ENCODE results near the gene TADA2B. TPM values are rescaled to one million over a fixed set of nuclear protein-coding genes. Genes with fewer than 3 reads are reported as not detected.

TADA2B gene
- total RNA-seq, 1 experiment from 2014 or later: 15.2 TPM

DNA sequence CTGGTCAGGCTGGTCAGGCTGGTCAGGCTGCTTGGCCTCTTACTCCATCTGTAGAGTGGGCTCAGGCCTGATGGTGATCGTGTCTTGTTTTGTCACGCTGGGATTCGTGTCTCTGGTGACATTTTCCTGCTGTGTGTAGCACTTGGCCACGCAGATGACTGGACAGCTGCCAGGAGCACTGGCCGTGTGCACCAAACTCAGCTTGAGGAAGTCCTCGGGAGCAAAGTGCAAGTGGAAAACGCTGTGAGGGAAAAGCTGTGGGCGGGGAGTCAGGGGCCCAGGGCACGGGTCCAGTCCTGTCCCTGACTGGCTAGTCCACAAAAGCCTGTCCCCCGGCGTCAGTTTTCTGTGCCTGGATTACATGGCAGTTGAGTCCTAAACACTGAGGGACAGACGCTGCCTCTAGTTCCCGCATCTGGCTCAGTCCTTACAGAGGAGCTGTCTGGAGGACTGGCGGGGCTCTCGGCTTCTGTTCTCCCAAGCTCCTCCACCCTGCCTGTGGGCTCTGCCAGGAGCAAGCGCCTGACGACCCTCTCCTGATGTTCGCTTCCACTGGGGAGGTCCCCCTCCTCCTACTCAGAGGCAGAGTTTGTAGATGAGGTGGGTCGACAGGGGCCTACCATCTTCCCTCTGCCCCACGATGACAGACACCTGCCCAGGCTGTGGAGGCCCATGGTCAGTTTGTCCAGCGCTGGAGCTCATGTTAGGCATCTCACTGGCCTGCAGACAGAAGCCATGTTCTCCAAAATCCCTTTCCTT is 60.6 kb downstream of the TADA2B start:
- intact Hi-C loops (cut with micrococcal nuclease; ENCODE audit: unreplicated experiment): no loop called here
- TF ChIP-seq, protein P1, sequence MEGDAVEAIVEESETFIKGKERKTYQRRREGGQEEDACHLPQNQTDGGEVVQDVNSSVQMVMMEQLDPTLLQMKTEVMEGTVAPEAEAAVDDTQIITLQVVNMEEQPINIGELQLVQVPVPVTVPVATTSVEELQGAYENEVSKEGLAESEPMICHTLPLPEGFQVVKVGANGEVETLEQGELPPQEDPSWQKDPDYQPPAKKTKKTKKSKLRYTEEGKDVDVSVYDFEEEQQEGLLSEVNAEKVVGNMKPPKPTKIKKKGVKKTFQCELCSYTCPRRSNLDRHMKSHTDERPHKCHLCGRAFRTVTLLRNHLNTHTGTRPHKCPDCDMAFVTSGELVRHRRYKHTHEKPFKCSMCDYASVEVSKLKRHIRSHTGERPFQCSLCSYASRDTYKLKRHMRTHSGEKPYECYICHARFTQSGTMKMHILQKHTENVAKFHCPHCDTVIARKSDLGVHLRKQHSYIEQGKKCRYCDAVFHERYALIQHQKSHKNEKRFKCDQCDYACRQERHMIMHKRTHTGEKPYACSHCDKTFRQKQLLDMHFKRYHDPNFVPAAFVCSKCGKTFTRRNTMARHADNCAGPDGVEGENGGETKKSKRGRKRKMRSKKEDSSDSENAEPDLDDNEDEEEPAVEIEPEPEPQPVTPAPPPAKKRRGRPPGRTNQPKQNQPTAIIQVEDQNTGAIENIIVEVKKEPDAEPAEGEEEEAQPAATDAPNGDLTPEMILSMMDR (conservative IDR thresholded peaks at IDR 0.05; ENCODE audit: low read depth, low read length): no peak
- TF ChIP-seq EZH2 (IDR thresholded peaks at IDR 0.05; ENCODE audit: borderline replicate concordance, low read depth, low read length, poor library complexity, severe bottlenecking): no peak
- Histone ChIP-seq H3K27me3 (replicated peaks; ENCODE audit: insufficient read depth, low read depth, low read length, poor library complexity) (no peaks in the 10 kb centered on the region), H3K4me3 (ENCODE audit: low read depth, low read length, poor library complexity, severe bottlenecking) (peak overlapping the region; percentile 67), H3K4me1 (ENCODE audit: insufficient read depth, low read length, poor library complexity, severe bottlenecking) (peaks cover 14% of the 10 kb centered on the region), H3K36me3 (ENCODE audit: insufficient read depth, low read length, poor library complexity, severe bottlenecking) (no peaks in the 10 kb centered on the region), H3K9me3 (ENCODE audit: low read depth, low read length, poor library complexity, severe bottlenecking) (no peaks in the 10 kb centered on the region), H3K27ac (ENCODE audit: low read depth, low read length, poor library complexity, severe bottlenecking) (no peak overlapping the region)
- no TSS peak for BruUV-seq (replicated peaks)
- no peak for DNase-seq (ENCODE audit: low spot score)
- ChIA-PET POLR2A (ENCODE audit: low non-redundant PET) (no interaction called here), CTCF (interaction anchor here (0.8 kb wide), 1 partner anchor 61 kb away, joined by 3 read pairs; a partner anchor contains a TSS)

DNA sequence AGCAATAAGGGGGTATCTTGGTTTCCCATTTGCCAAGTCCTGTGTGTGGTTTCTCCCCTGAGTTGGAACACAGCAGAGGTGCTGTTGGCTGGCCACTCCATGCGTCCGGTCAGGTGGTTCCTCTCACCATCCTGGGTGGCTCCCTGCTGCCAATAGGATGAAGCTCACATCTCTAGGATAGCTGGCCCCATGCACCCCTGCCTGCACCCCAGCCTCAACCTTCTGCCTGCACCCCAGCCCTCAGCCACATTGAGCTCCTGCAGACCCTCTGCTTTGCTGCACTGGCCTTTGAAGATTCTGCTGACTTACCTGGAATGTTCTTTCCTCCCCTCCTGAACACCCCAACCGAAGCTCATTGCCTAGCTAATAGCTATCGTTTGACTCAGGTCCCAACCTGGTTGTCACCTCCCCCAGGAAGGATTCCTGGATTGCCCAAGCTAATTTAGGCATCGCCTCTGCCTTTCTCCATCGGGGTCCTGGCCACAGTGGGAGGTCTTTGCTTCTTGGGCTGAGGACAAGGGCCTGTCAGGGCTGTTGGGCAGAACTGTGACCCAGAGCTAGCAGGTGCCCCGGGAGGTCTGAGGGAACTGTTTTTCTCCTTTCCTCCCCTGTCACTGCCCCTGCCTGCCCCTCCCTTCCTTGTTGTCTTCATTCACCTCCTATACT is 61.3 kb downstream of the TADA2B start:
- no TSS peak for BruUV-seq (replicated peaks)
- Histone ChIP-seq H3K27me3 (replicated peaks; ENCODE audit: insufficient read depth, low read depth, low read length, poor library complexity) (no peaks in the 10 kb centered on the region), H3K9me3 (ENCODE audit: low read depth, low read length, poor library complexity, severe bottlenecking) (no peaks in the 10 kb centered on the region), H3K4me1 (ENCODE audit: insufficient read depth, low read length, poor library complexity, severe bottlenecking) (peaks cover 14% of the 10 kb centered on the region), H3K27ac (ENCODE audit: low read depth, low read length, poor library complexity, severe bottlenecking) (no peak overlapping the region), H3K4me3 (ENCODE audit: low read depth, low read length, poor library complexity, severe bottlenecking) (no peak overlapping the region), H3K36me3 (ENCODE audit: insufficient read depth, low read length, poor library complexity, severe bottlenecking) (no peaks in the 10 kb centered on the region)
- CTCF ChIA-PET: interaction anchor here (0.8 kb wide), 1 partner anchor 62 kb away, joined by 3 read pairs; a partner anchor contains a TSS
- POLR2A ChIA-PET (ENCODE audit: low non-redundant PET): no interaction called here
- intact Hi-C loops (cut with micrococcal nuclease; ENCODE audit: unreplicated experiment): no loop called here
- no peak for DNase-seq (ENCODE audit: low spot score)
- TF ChIP-seq EZH2 (IDR thresholded peaks at IDR 0.05; ENCODE audit: borderline replicate concordance, low read depth, low read length, poor library complexity, severe bottlenecking): no peak
- TF ChIP-seq, protein P1 (conservative IDR thresholded peaks at IDR 0.05; ENCODE audit: low read depth, low read length): no peak

DNA sequence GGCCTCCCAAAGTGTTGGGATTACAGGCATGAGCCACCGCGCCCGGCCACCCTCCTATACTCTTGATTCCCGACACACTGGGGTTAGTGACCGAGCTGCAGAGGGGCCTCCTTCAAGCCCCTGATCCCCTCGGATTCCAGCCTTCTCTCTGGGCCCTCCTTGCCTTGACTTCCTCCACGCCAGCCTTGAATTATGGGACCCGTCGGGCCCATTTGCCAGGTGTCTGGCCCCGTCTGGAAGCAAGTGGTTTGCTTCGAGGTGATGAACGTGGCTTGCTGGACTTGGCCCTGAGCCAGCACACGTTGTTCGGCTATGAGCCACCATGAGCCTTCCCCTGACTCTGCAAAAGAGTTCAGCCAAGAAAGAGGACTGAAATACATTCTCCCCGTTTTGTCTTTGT is 62.1 kb downstream of the TADA2B start:
- ChIA-PET POLR2A (ENCODE audit: low non-redundant PET) (no interaction called here), CTCF (no interaction called here)
- Histone ChIP-seq H3K36me3 (ENCODE audit: insufficient read depth, low read length, poor library complexity, severe bottlenecking) (no peaks in the 10 kb centered on the region), H3K27me3 (replicated peaks; ENCODE audit: insufficient read depth, low read depth, low read length, poor library complexity) (no peaks in the 10 kb centered on the region), H3K4me3 (ENCODE audit: low read depth, low read length, poor library complexity, severe bottlenecking) (no peak overlapping the region), H3K4me1 (ENCODE audit: insufficient read depth, low read length, poor library complexity, severe bottlenecking) (peaks cover 14% of the 10 kb centered on the region), H3K27ac (ENCODE audit: low read depth, low read length, poor library complexity, severe bottlenecking) (no peak overlapping the region), H3K9me3 (ENCODE audit: low read depth, low read length, poor library complexity, severe bottlenecking) (no peaks in the 10 kb centered on the region)
- BruUV-seq (replicated peaks): no TSS peak
- DNase-seq (ENCODE audit: low spot score): no peak
- intact Hi-C loops (cut with micrococcal nuclease; ENCODE audit: unreplicated experiment): no loop called here
- TF ChIP-seq, protein P1 (conservative IDR thresholded peaks at IDR 0.05; ENCODE audit: low read depth, low read length): no peak
- no peak for TF ChIP-seq EZH2 (IDR thresholded peaks at IDR 0.05; ENCODE audit: borderline replicate concordance, low read depth, low read length, poor library complexity, severe bottlenecking)
